ENCODE data around the gene PRR20C.
"Not testable (repeated sequence)": the region's sequence is repeated elsewhere in the genome, so short reads cannot be mapped to it uniquely, and the experiment has no call there.

The PRR20C gene

DNA sequence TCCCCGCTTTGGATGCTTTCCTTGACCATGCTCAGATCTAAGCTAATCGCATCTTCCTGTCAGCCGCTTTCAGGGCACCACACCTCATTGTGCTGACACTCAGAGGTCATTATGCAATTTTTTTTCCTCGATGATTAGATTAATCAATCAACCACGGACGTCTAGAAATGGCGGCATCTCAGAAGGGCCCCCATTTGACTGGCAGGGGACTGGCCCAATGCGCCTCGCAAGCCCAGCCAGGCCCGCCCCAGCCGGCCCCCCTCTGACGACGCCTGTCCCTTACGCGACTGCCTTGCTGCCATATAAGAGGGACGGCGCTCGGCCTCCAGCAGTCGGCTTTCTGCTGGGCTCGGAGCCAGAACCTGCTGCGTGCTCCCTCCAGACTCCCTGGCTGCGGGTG is 13.0 kb downstream of the PRR20C start, which contains the start of gene PRR20E:
Gene PRR20E, plus strand, starts transcription at position 301 of the 400 bp plus-strand sequence. CDS start 387 bp downstream, outside the sequence.
- not testable (repeated sequence) for H3K27me3 ChIP-seq (ENCODE audit: control insufficient read depth in 1 of 2, insufficient read depth in 2 of 2, low read length in 2 of 2); H3K9me3 ChIP-seq (ENCODE audit: low read length); H3K27ac ChIP-seq (ENCODE audit: low read depth, low read length); H3K4me1 ChIP-seq (ENCODE audit: insufficient read depth, low read length); H3K4me3 ChIP-seq (ENCODE audit: low read depth in 1 of 2, low read length in 2 of 2); H3K9ac ChIP-seq (ENCODE audit: low read length); H3K36me3 ChIP-seq (ENCODE audit: insufficient read depth, low read length)

DNA sequence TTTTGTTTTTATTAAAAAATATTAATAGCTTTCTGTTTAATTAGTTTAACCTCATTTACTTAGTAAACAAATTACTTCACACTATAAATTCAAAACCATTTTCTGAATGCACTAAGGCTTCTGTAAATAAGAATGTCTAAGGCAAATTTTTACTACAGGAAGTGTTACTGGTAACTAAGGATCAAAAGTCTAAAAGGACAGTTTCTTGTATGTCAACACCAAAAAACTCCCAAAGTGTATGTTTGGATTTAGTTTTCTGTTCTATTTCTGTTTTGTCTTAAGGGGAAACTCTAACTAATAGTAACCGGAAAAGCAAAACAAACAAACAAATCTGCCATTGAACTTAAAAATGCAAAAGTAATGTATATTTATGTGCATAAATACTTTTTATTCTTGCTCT is 37.8 kb downstream of the PRR20C start:
- Histone ChIP-seq H3K9me3 (ENCODE audit: low read length) (no peaks in the 10 kb centered on the region), H3K27me3 (ENCODE audit: control insufficient read depth in 1 of 2, insufficient read depth in 2 of 2, low read length in 2 of 2) (no peaks in the 10 kb centered on the region), H3K9ac (ENCODE audit: low read length) (no peak overlapping the region), H3K4me3 (ENCODE audit: low read depth in 1 of 2, low read length in 2 of 2) (no peak overlapping the region), H3K4me1 (ENCODE audit: insufficient read depth, low read length) (no peaks in the 10 kb centered on the region), H3K36me3 (ENCODE audit: insufficient read depth, low read length) (no peaks in the 10 kb centered on the region), H3K27ac (ENCODE audit: low read depth, low read length) (no peak overlapping the region)
